Retinal pigment epithelial cell (primary cell): ENCODE results near the gene UBE2Z.
"Not testable (repeated sequence)": the region's sequence is repeated elsewhere in the genome, so short reads cannot be mapped to it uniquely, and the experiment has no call there.

ENCODE experiments used
- DNase-seq: peaks from one replicate; pipeline ENCODE4 v3.0.0-alpha.2; 2010; ENCODE audit warnings: low read depth
- H3K4me3 ChIP-seq: 2 replicates; pipeline ENCODE4 v1.5.1; 2011; ENCODE audit warnings: mild to moderate bottlenecking, low read length, control low read depth, moderate library complexity
- CTCF ChIP-seq: conservative IDR thresholded peaks from 2 replicates; pipeline ENCODE4 v1.5.1; 2011; ENCODE audit warnings: low read depth, low read length, control low read depth, inconsistent platforms

The UBE2Z gene

DNA sequence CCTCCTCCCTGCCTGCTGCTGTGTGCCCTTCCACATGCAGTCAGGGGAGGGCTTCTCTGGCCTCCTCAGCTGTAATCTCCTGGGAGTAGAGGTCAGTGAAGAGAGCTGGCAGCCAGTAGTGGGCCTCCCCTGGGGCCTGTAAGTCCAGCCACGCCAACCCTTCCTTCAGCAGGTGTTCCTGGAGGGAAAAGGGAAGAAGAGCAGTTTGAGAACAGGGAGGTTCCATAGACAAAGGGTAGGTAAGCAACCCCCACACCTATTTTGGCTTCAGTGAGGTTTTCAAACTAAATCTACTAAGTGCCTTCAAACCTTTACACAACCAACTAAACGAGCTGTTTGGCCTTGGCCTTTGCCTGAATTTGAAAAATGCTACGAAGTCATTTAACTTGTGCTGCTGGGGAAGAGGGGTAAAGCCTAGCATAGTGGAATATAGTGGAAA, 22.2 kb downstream of the UBE2Z start:
- no peak overlapping the region for H3K4me3 ChIP-seq
- TF ChIP-seq CTCF = no peak
- no peak for DNase-seq

DNA sequence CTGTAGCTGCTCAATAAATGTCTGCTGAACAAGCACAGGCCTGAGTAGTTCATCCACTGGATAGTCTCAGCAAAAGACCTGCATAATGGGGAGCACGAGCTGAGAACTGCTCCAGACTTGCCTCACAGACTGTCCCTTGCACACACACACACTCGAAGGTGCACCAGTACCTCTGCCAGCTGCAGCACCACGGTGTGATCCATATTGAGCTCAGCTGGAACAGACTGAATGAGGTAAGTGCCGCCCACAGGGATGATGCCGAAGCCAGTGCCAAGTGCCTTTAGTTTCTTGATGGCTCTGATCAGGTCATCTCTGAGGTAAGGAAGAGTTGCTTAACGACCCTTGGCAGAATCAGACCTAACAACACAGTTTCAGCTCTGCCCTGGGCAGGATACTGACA, 24.8 kb downstream of the UBE2Z start:
- H3K4me3 ChIP-seq = no peak overlapping the region
- TF ChIP-seq CTCF = no peak
- DNase-seq = no peak

GRCh38 chr17:48944515-48945260, 36.5 kb downstream of the UBE2Z start, which contains the start of gene SNF8:
Gene SNF8 (minus strand): TSS chr17:48944842. CDS start chr17:48944734, 108 bp downstream.
- no peak for TF ChIP-seq CTCF
- peak; percentile 68 for DNase-seq

GRCh38 chr17:48945261-48945651, 37.0 kb downstream of the UBE2Z start:
- DNase-seq = not testable (repeated sequence)
- H3K4me3 ChIP-seq = peak overlapping the region; percentile 92

More at GRCh38 chr17:48944515-48945260, 36.5 kb downstream of the UBE2Z start, which contains the start of gene SNF8:
- peak within 1 kb of the TSS; percentile 92 for H3K4me3 ChIP-seq

GRCh38 chr17:48951572-48951971, 43.4 kb downstream of the UBE2Z start:
- no peak overlapping the region for H3K4me3 ChIP-seq
- TF ChIP-seq CTCF = no peak
- no peak for DNase-seq

GRCh38 chr17:48952904-48953303, 44.7 kb downstream of the UBE2Z start:
- no peak overlapping the region for H3K4me3 ChIP-seq
- no peak for TF ChIP-seq CTCF
- DNase-seq = no peak

GRCh38 chr17:48954300-48954755, 46.1 kb downstream of the UBE2Z start:
- TF ChIP-seq CTCF = peak; percentile 80
- no peak for DNase-seq
- no peak overlapping the region for H3K4me3 ChIP-seq
